ENCODE results near the gene DEPDC7.
"Not testable (repeated sequence)": the region's sequence is repeated elsewhere in the genome, so short reads cannot be mapped to it uniquely, and the experiment has no call there.

DEPDC7 gene

DNA sequence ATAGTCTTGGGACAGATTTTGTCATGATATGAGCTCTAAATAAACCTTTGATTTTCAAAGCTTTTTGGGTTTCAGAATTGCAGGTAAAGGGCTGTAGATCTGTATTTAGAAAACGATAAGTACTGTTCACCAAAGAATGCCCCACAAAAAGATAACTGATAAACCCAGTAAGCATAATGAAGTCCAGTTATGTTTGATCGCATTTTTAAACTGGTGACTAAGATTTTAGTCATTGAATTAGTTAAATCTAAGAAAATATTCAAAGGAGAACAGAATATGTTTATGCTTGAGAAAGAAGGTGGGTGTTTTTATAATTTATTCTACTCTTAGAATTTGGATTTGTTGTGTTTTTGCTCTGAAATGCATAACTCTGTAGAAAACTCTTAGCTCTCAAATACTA lies 11.6 kb downstream of the DEPDC7 start:
- no peak for DNase-seq

DNA sequence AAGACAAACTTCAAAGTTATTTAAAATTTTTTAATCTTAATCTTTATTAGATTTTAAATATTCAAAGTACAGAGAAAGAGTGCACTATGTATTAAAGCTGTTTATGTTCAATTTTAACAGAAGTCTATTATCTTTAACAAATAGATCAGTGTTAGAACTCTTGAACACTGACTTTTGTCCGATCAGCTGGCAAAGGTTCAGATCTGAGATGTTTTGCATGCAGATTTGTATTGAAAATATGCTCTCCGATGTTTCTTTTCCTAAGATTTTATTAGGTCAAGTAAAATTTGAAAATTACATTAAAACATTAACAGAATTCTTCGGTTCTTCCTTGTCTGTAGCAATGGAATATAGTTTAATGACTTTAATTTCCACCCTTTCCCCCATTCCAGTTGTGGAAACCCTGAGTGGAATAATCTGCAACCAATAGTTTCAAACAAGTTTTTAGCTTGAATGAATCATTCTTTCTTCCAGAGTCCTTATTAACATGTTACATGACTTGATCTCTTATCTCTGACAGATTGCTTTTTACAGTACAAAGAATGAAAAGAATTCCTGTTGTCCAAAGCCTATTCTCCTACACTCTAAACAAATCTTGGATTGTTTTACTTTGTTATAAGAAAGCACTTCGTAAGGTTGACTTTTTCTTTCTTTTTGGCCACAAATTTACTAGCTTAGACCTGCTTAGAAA lies 12.3 kb downstream of the DEPDC7 start:
- no peak for DNase-seq

DNA sequence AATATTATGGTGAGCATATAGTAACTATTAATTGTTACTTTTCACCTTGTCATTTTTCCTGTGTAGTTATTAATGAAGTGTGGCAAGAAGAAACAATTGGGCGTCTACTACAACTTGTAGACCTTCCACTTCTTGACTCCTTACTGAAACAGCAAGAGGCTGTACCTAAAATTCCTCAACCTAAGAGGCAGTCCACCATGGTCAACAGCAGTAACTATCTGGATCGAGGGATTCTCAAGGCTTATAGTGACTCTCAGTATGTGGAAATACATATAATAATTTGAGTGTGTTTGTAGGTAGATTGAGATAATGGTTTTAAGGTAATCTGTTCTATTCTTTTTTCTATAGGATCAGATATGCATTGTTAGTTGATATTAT lies 12.8 kb downstream of the DEPDC7 start:
- no peak for DNase-seq

DNA sequence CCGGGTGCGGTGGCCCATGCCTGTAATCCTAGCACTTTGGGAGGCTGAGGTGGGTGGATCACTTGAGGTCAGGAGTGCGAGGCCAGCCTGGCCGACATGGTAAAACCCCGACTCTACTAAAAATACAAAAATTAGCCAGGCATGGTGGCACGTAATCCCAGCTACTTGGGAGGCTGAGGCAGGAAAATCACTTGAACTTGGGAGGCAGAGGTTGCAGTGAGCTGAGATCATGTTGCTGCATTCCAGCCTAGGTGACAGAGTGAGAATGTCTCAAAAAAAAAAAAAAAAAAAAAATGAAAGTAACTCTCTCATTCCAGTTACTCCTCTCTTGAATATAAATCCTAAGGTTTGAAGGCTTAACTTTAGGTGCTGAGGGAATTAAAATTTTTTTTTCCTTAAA lies 13.5 kb downstream of the DEPDC7 start:
- not testable (repeated sequence) for DNase-seq

DNA sequence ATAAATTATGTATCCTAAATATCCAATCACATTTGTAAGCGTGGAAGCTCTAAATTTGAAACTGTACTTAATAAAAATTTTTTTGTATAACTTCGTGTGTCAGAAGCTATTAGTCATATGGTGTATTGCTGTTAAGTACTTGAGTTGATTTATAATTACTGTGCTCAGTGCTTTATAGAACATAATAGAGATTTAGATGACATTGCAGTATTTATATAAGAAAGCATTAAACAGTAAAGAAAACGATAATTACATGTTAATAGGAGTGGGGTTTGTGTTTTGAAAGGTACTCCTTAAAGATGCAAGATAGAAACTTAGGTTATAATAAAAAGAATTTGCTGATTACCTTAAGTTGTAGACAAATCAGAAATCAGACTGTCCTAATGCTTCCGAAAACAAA lies 17.8 kb downstream of the DEPDC7 start:
- no peak for DNase-seq

DNA sequence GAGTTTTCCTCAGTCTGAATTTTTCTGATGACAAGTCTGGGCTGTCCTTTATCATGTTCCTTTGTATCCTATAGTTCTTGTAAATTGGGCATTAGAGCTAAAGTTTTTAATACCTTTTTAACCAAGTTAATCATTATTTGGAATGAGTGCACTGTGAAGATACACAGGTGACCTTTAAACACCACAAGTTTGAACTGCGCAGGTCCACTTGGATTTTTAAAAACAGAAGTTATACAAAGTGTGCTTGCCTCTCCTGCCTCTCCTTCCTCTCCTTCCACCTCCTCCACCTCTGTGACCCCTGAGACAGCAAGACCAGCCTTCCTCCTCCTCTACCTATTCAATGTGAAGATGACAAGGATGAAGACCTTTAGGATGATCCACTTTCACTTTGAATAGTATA lies 19.3 kb downstream of the DEPDC7 start:
- DNase-seq: no peak

DNA sequence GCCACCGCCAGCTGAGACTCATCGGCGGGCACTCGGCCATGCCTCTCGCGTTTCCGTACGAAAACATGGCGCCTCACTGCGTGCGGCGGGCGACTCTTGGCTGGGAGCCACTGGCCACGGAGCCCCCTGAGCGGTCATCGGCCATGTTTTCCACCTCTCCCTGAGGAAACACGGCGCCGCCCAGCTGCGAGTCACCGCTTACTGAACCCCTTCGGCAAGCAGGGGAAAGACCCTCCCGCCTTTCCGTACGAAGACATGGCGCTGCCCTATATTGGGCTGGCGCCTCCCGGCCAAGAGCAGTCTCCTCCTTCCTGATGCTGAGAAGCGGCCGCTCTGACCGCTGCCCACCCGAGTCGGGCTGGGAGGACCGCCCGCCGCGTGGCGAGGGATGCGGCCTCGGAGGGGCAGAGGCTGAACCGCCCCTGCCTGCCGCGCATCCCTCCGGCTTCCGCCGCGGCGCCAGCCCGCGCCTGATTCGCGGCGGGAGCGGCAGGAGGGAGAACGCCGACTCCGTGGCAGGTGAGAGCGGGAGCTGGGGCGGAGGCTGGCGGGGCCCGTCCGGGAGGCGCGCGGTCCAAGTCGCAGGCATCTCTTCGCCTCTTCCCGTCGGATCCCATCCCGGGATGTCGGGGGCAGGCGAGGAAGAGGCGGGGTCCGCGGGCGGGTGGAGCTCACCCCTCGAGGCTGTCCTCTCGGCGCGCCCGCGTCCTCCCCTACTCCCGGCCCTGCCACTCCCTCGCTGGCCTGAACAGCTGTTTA lies 23.8 kb downstream of the DEPDC7 start, which contains the start of gene TCP11L1:
Gene TCP11L1, plus strand, starts transcription at position 299 of the 759 bp plus-strand sequence. CDS start 4,202 bp downstream, outside the sequence.
- DNase-seq: peak; percentile 97

DNA sequence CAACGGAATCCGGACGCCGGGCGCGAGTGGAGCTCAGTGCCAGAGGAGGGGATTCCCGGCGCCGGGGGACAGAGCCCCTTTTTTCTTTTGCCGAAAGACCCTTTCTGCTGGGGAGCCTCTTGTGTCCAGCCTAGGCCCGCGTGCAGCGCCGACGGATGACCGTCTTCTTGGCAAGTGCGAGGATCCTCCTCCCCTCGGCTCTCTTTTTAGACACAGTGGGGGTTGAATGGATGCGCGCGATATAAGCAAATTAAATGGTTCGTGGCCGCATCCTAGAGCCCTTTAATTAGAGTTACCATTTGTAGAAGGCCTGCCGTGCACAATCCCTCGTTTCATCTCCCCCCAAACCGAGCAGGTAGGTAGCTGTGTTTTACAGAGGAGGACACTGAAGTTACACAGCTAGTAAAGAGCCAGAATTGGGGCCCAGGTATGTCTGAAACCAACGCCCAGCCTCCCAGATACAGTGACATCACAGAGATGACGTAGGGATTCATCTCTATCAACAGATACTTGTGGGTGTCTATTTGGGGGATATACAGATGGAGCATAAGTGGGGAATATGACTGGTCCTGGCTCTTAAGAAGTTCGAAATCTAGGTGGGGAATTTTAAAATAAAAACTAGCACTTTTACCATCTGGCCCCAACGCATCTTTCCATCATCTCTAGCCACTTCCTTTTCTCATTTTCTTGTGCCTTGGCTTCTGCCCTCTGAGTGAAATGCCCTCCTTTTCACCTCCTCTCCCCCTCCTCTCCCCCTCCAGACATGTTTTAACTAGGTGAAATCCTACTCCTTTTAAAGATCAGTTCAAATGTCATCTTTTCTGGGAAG lies 24.6 kb downstream of the DEPDC7 start:
- DNase-seq: no peak

DNA sequence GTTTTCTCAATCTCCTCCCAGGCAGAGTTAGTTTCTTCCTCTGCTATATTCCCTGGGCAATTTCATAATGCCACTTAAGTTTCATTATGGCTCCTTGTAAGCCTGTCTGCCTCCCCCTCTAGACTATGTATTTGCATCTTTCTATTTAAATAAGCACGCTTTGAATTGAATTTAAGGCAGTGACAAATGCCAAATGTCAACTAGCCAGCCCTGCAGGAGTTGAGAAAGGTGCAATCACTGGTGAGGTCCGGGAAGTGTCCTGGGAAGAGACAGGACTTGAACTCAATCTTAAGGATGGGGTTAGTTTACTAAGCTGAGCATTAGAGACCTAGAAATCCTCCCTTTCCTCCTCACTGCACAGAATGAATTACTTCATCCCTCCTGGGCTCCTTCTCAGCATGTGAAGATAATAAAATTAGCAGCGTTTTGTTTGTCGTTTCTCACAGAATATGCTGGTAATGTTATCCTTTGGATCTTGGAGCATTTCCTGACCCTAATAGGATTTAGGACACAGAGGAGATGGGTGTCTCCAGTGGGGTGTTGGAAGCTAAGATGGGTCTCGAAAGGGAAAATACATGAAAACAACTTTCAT lies 25.3 kb downstream of the DEPDC7 start:
- no peak for DNase-seq

DNA sequence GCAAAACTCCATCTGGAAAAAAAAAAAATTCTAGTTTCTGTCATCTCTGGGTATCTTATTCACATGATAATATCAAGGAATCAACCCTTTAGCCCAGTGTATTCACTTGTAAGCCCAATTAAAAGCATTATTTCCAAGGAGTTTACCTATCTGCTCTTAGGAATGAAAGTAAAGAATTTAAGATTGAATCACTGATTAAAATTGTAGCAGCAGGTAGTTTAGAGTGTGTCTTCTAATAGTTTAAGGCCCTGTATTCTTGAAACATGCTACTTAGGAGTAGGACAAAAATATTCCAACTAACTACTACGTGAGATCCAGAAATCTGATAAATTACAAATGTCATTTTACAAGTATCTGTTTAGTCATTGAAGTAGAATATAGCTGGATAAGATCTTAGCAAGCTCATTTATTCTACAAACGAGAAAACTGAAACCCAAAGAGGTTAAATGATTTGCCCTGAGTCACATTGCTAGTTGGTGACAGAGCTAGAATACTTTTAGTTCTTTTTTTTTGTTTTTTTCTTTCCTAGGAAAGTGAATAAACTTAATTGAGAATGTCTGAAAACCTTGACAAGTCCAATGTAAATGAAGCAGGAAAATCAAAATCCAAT lies 27.6 kb downstream of the DEPDC7 start:
- no peak for DNase-seq

DNA sequence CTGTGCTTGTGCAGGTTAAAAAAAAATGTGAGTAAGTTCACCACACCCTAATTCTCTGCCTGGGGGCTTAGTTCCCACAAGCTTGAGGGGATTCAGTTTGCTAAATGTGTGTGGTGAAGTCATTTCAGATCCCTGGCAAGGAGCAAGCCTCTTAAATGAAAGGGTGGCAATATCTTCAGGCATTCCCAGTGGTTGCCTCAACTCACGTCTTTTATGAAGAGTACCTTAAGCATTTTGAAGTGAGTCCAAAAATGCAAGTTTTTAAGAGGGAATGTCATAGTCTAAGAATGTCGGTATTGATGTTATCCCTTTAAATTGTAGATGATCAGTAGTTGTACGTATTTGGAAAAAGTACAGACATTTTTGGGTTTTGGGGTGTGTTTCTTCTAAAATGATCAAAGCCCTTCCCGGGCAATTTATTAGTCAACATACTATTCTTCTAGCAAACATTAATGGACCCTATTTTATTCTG lies 28.6 kb downstream of the DEPDC7 start:
- no peak for DNase-seq

DNA sequence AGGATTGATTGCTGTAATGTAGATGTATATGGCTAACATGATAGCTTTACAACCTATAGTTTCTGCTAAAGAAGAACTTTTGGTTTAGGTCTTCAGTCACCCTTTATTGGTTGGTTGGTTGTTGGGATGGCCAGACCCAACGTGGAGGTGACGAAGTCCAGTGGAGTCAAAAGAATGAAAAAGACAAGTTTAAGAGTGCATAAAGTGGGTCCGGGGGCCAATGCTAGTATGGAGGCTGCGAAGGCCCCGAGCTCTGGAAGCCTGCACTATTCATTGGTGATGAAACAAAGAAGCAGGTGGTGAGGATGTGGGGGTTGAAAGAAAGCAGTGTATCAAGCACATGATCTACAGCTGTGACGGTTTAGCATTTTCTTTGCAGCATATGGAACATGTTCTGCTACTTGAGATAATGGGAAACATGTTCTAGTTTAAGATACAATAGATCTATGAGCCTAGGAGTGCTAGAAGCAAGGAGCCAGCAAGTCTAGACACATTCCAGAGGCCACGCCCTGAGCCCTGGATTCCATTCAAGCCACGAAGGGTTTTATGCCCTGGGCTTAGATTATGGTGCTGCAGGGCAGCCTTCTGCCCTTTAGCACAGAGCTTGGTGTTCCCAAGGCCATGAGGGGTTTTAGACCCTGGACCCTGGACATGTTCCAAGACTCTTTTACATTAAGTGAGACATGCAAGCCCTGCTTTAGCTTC lies 30.0 kb downstream of the DEPDC7 start:
- DNase-seq: no peak

DNA sequence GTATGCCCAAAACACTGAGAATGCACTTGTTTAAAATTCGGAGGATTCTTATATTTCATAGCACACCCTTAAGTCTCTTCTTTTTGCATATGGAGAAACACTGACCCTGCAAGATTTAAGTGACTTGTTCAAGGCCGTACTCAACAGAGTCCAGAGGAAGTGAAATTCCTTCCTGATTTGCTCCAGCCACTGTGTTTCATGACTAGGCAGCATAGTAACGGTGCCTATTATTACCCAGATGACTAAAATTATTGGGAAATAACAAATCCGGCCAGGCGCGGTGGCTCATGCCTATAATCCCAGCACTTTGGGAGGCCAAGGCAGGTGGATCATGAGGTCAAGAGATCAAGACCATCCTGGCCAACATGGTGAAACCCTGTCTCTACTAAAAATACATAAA lies 33.0 kb downstream of the DEPDC7 start:
- DNase-seq: not testable (repeated sequence)

DNA sequence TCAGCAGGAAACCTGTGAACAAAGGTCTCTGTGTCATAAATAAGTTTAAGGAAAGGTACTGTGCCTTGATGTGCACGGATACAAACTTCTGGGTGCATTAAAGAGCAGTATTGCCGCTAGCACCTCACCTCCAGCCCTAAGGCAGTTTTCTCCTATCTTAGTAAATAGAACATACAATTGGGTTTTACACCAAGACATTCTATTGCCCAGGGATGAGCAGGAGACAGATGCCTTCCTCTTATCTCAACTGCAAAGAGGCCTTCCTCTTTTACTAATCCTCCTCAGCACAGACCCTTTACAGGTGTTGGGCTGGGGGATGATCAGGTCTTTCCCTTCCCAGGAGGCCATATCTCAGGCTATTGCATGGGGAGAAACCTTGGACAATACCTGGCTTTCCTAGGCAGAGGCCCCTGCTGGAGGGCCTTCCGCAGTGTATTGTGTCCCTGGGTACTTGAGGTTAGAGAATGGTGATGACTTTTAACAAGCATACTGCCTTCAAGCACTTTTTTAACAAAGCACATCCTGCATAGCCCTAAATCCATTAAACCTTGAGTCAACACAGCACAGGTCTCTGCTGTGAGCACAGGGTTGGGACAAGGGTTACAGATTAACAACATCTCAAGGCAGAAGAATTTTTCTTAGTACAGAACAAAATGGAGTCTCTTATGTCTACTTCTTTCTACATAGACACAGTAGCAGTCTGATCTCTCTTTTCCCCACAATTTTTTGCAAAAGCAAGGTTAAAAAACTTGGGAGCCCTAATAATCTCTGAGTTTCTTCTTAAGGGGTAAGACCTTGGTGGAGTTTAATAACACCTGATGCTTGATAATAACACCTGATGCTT lies 34.1 kb downstream of the DEPDC7 start:
- not testable (repeated sequence) for DNase-seq

DNA sequence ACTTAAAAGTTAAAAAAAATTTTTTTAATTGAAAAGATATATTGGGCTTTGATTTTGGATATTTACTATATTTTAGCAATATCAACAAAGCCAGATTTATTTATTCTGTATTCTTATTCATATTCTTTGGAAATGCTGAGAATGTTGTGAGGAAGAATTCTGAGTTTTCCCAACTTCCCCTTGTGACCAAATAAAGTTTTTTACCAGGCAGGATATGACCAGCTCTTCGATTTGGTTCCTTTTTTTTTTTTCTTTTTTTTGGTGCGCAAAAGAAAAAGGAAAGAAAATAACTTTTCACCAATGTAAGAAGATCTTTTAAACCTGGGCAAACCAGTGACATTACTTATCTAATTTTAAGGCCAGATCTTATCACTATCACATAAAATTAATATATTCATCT lies 36.6 kb downstream of the DEPDC7 start:
- DNase-seq: no peak

DNA sequence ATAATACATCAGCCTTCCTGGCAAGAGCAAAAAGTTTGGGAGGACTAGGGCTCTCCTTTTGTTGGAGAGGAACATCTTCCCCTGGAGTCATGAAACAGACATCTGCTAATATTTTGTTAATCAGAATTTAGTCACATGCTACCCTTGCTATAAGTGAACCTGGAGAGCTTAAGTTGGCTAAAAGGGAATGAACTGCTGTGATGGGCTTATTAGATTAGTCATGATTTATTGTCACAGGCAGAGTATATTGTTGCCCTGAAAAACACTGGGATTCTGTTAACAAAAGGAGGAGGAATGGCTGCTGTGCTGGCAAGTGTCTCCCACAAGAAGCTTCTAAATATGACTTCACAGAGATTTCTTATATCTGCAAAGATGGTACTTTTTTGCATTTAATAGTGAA lies 39.7 kb downstream of the DEPDC7 start:
- no peak for DNase-seq

DNA sequence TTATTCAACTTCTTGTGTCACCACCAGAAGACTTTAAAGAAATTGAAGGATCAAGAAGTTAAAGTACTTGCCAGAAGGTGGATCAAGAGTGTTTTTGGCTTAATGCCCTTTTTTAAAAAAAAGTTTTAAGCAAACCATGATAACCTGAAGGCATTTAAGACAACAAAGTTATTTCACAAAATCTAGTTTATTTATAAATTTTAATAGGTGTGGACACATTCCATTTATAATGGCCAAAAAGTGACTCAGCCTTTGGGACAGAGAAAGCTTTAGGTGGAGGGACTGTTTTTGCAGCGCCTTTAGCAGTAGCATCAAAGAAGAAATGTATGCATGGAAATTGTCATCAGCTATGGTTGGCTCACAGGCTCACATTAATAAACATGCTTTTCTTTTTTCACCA lies 41.6 kb downstream of the DEPDC7 start:
- DNase-seq: no peak

DNA sequence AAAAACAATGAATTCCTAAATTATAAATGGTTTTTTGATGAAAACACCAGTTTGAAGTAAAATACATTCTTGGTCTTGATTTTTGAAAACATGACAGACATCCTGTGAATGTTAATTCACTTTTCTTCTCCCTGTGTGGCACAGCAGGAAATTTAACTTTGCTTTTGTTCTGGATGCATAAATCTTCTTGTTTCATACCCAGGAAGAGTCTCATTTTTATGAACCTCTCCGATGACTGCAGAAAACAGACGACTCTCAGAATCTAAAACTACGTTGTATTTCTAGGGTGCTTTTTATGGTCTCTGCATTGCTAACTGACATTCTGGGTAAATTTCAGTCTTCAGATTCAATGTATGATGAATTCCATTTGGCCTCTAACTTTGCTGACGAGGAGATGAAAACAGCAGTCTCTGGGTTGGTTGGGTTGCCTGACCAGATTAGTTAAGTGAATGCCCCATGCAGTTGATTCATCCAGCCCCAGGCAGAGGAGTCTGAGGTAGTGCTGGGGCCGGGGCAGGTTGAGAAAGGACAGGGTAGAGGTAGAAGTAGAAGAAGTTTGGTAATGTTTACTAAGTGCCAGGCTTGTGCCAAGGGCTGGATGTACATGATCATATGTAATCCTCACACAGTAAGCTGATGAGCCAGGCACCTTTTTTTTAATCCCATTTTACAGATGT lies 43.8 kb downstream of the DEPDC7 start:
- no peak for DNase-seq

DNA sequence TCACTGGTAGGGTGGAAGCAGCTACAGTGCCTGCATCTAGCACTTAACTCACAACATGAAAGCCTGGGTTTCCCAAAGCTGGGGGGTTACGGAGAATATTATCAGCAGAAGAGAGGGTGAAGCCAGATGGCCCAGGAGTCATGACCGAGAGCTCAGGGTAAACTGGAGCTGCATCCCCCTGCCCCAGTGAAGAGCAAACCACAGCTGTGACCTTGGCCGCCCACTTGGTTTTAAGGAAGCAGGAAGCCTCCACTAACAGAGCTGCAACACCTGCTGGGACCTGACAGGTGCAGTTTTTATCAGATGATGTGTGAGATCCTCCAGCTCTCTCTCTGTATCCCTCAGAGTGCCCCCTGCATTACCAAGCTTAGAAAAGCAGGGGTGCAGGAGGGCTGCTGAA lies 44.6 kb downstream of the DEPDC7 start:
- no peak for DNase-seq

DNA sequence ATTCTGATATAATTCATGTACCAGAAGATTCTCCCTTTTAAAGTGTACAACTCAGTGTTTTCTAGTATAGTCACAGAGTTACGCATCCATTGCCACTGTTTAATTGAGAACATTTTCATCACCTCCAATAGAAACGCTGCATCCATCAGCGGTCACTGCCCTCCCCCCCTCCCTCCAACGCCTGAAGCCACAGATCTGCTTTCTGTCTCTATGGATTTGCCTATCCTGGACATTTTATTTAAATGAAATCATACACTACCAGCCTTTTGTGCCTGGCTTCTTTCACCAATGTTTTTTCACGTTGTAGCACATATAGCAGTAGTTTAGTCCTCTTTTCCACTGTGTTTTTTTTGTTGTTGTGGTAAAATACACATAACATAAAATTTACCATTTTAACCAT lies 46.5 kb downstream of the DEPDC7 start:
- DNase-seq: no peak

Data from eye (tissue), 1 donor.